ENCODE data around the gene RFTN2. TPM values are rescaled to one million over a fixed set of nuclear protein-coding genes. Genes with fewer than 3 reads are reported as not detected.

The RFTN2 gene
- total RNA-seq, 1 experiment from 2014 or later, result not detected

DNA sequence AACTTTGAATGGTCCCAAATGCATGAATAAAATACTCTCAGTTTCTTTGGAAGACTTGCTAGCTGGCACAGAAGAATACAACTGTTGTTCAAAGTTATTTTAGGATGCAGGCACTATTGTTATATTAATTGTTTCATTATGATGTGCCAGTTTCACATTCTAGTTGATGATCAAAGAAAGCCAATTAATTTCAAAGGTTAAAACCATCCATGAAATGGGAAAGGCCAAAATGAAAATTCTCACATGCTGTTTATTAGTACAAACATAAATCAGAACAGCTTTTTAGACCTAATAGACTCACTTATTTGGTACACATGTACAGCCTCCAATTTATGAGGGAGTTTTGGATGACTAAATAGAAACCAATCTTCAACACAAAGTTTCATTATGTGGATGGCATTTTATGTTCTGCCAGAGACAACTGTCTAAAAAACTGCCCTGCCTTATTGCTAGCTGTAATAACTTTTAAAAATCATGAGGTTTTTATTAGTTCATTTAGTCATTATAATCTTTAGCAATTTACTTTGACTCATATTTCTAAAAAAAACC, 42.2 kb downstream of the RFTN2 start:
- H3K4me3 ChIP-seq (ENCODE audit: low read depth in 2 of 2, low read length in 2 of 2), result no peak overlapping the region
- ChIA-PET POLR2A (no interaction called here), CTCF (no interaction called here)
- no peak for ATAC-seq
- no peaks in the 10 kb centered on the region for H3K36me3 ChIP-seq (ENCODE audit: control insufficient read depth, insufficient read depth, low read length)
- H3K27me3 ChIP-seq (ENCODE audit: control insufficient read depth, insufficient read depth, low read length), result no peaks in the 10 kb centered on the region; the same call in 1 of the 2 replicates
- H3K4me1 ChIP-seq (ENCODE audit: control insufficient read depth, insufficient read depth, low read length), result no peaks in the 10 kb centered on the region
- in situ Hi-C loops (cut with HindIII; ENCODE audit: low pct_unique_long_range_greater_than_20kb, low sequenced_read_pairs), result no loop called here
- DNase-seq (ENCODE audit: low read depth, low spot score), result no peak
- no peaks in the 10 kb centered on the region for H3K9me3 ChIP-seq (ENCODE audit: control insufficient read depth, insufficient read depth, low read depth, low read length)
- intact Hi-C loops (cut with micrococcal nuclease; ENCODE audit: unreplicated experiment), result no loop called here
- TF ChIP-seq TCF7L2 (IDR thresholded peaks at IDR 0.05; ENCODE audit: low read depth, low read length), result no peak
- TF ChIP-seq, protein P1, sequence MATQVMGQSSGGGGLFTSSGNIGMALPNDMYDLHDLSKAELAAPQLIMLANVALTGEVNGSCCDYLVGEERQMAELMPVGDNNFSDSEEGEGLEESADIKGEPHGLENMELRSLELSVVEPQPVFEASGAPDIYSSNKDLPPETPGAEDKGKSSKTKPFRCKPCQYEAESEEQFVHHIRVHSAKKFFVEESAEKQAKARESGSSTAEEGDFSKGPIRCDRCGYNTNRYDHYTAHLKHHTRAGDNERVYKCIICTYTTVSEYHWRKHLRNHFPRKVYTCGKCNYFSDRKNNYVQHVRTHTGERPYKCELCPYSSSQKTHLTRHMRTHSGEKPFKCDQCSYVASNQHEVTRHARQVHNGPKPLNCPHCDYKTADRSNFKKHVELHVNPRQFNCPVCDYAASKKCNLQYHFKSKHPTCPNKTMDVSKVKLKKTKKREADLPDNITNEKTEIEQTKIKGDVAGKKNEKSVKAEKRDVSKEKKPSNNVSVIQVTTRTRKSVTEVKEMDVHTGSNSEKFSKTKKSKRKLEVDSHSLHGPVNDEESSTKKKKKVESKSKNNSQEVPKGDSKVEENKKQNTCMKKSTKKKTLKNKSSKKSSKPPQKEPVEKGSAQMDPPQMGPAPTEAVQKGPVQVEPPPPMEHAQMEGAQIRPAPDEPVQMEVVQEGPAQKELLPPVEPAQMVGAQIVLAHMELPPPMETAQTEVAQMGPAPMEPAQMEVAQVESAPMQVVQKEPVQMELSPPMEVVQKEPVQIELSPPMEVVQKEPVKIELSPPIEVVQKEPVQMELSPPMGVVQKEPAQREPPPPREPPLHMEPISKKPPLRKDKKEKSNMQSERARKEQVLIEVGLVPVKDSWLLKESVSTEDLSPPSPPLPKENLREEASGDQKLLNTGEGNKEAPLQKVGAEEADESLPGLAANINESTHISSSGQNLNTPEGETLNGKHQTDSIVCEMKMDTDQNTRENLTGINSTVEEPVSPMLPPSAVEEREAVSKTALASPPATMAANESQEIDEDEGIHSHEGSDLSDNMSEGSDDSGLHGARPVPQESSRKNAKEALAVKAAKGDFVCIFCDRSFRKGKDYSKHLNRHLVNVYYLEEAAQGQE (IDR thresholded peaks at IDR 0.05; ENCODE audit: insufficient read depth in 1 of 2, low read depth in 2 of 2, low read length in 1 of 2), result no peak
- no peak for TF ChIP-seq POLR2AphosphoS5 (IDR thresholded peaks at IDR 0.05; ENCODE audit: low read depth, low read length)
- no peak for TF ChIP-seq SIN3A (IDR thresholded peaks at IDR 0.05; ENCODE audit: borderline replicate concordance, insufficient read depth, low read depth, low read length)
- no TSS peak for BruUV-seq (replicated peaks)
- H3K27ac ChIP-seq (ENCODE audit: low read length), result no peak overlapping the region

DNA sequence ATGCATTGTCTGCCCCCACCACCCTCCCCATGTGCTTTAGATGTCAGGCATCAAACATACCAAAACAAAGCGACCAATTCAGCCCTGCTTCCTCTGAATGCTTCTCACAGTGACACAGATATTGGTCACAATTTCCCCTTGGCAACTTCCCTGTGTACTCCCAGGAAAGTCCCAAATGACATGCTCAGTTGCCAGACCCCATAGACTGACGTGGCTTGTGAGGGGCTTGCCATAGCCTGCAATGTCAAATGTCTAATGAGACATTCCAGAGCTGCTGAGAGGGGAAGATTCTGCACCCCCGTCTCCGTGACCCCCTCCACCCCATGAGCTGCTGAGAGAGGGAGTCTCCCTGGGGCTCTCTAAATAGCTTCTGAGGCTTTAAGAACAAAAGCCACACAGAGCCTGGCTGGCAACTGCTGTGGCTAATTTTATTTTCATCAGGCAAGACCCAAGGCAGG, 47.3 kb downstream of the RFTN2 start:
- ChIA-PET POLR2A (no interaction called here), CTCF (interaction anchor here (0.6 kb wide), 1 partner anchor 272 kb away, joined by 3 read pairs; no protein-coding TSS in a partner anchor)
- Histone ChIP-seq H3K4me1 (ENCODE audit: control insufficient read depth, insufficient read depth, low read length) (0 out of 2 replicates have a peak, but pooled peaks cover 3% of the 10 kb centered on the region), H3K9me3 (ENCODE audit: control insufficient read depth, insufficient read depth, low read depth, low read length) (no peaks in the 10 kb centered on the region), H3K36me3 (ENCODE audit: control insufficient read depth, insufficient read depth, low read length) (no peaks in the 10 kb centered on the region), H3K27ac (ENCODE audit: low read length) (no peak overlapping the region), H3K27me3 (ENCODE audit: control insufficient read depth, insufficient read depth, low read length) (no peaks in the 10 kb centered on the region; the same call in 1 of the 2 replicates), H3K4me3 (ENCODE audit: low read depth in 2 of 2, low read length in 2 of 2) (no peak overlapping the region)
- in situ Hi-C loops (cut with HindIII; ENCODE audit: low pct_unique_long_range_greater_than_20kb, low sequenced_read_pairs), result no loop called here
- DNase-seq (ENCODE audit: low read depth, low spot score) (no peak), ATAC-seq (peak; percentile 84)
- BruUV-seq (replicated peaks), result no TSS peak
- TF ChIP-seq TCF7L2 (IDR thresholded peaks at IDR 0.05; ENCODE audit: low read depth, low read length) (no peak), POLR2AphosphoS5 (IDR thresholded peaks at IDR 0.05; ENCODE audit: low read depth, low read length) (no peak), SIN3A (IDR thresholded peaks at IDR 0.05; ENCODE audit: borderline replicate concordance, insufficient read depth, low read depth, low read length) (no peak)
- TF ChIP-seq, protein P1 (IDR thresholded peaks at IDR 0.05; ENCODE audit: insufficient read depth in 1 of 2, low read depth in 2 of 2, low read length in 1 of 2), result no peak
- TF ChIP-seq, protein P2, sequence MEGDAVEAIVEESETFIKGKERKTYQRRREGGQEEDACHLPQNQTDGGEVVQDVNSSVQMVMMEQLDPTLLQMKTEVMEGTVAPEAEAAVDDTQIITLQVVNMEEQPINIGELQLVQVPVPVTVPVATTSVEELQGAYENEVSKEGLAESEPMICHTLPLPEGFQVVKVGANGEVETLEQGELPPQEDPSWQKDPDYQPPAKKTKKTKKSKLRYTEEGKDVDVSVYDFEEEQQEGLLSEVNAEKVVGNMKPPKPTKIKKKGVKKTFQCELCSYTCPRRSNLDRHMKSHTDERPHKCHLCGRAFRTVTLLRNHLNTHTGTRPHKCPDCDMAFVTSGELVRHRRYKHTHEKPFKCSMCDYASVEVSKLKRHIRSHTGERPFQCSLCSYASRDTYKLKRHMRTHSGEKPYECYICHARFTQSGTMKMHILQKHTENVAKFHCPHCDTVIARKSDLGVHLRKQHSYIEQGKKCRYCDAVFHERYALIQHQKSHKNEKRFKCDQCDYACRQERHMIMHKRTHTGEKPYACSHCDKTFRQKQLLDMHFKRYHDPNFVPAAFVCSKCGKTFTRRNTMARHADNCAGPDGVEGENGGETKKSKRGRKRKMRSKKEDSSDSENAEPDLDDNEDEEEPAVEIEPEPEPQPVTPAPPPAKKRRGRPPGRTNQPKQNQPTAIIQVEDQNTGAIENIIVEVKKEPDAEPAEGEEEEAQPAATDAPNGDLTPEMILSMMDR (IDR thresholded peaks at IDR 0.05), result no peak
- intact Hi-C loops (cut with micrococcal nuclease; ENCODE audit: unreplicated experiment), result no loop called here
